ENCODE results near the gene PPM1E.

- no peak for TF ChIP-seq FOXA1 (IDR thresholded peaks at IDR 0.05)
- no peak for TF ChIP-seq ELF4 (IDR thresholded peaks at IDR 0.05)
- no peak for TF ChIP-seq SP1 (IDR thresholded peaks at IDR 0.05)
Measured at GRCh38 chr17:58755269-58755576, 431 bp upstream of the PPM1E start.
